SIG-M5 (cell line): ENCODE measurements around the gene SLC39A2.
"Not testable (repeated sequence)": the region's sequence is repeated elsewhere in the genome, so short reads cannot be mapped to it uniquely, and the experiment has no call there.

ENCODE experiments used
- DNase-seq: peaks from one replicate; lab custom pipeline; 2025; lab: John Stamatoyannopoulos, UW

Gene SLC39A2

GRCh38 chr14:21025371-21026273, 26.5 kb downstream of the SLC39A2 start:
- no peak for DNase-seq

GRCh38 chr14:21026274-21026987, 27.3 kb downstream of the SLC39A2 start:
- no peak for DNase-seq

GRCh38 chr14:21026988-21027315, 27.9 kb downstream of the SLC39A2 start:
- DNase-seq = no peak

GRCh38 chr14:21029917-21030316, 30.8 kb downstream of the SLC39A2 start, which contains the start of gene TPPP2:
TPPP2 (plus strand) TSS chr14:21030217; CDS start chr14:21030582, 365 bp downstream.
- DNase-seq = no peak

GRCh38 chr14:21030531-21030930, 31.4 kb downstream of the SLC39A2 start:
- no peak for DNase-seq

GRCh38 chr14:21032326-21033132, 33.4 kb downstream of the SLC39A2 start:
- DNase-seq = no peak

GRCh38 chr14:21033133-21033698, 34.1 kb downstream of the SLC39A2 start:
- no peak for DNase-seq

GRCh38 chr14:21034707-21035106, 35.6 kb downstream of the SLC39A2 start, which contains the start of gene RNASE13:
RNASE13 (minus strand) TSS chr14:21034807; CDS start chr14:21034288, 519 bp downstream.
- no peak for DNase-seq

GRCh38 chr14:21036751-21037150, 37.7 kb downstream of the SLC39A2 start:
- DNase-seq = no peak

GRCh38 chr14:21037156-21037555, 38.1 kb downstream of the SLC39A2 start:
- no peak for DNase-seq

- no peak for DNase-seq
Observed at GRCh38 chr14:21038441-21039422, 39.6 kb downstream of the SLC39A2 start.

GRCh38 chr14:21039585-21040369, 40.7 kb downstream of the SLC39A2 start:
- no peak for DNase-seq

- DNase-seq = no peak
Observed at GRCh38 chr14:21040370-21040925, 41.4 kb downstream of the SLC39A2 start.

GRCh38 chr14:21040941-21041340, 41.8 kb downstream of the SLC39A2 start:
- not testable (repeated sequence) for DNase-seq

- DNase-seq = no peak
Observed at GRCh38 chr14:21041676-21042433, 42.8 kb downstream of the SLC39A2 start, which contains the start of gene RNASE7. RNASE7 (plus strand) TSS chr14:21042362; CDS start chr14:21042993, 631 bp downstream.

- DNase-seq = no peak
Observed at GRCh38 chr14:21042918-21043317, 43.8 kb downstream of the SLC39A2 start.

GRCh38 chr14:21043387-21043973, 44.4 kb downstream of the SLC39A2 start:
- no peak for DNase-seq

GRCh38 chr14:21043974-21044618, 45.0 kb downstream of the SLC39A2 start:
- no peak for DNase-seq
